ENCODE data around the gene FNBP1. TPM values are rescaled to one million over a fixed set of nuclear protein-coding genes. Genes with fewer than 3 reads are reported as not detected.

Gene FNBP1
- total RNA-seq, 1 experiment from 2014 or later = 43.6 TPM

DNA sequence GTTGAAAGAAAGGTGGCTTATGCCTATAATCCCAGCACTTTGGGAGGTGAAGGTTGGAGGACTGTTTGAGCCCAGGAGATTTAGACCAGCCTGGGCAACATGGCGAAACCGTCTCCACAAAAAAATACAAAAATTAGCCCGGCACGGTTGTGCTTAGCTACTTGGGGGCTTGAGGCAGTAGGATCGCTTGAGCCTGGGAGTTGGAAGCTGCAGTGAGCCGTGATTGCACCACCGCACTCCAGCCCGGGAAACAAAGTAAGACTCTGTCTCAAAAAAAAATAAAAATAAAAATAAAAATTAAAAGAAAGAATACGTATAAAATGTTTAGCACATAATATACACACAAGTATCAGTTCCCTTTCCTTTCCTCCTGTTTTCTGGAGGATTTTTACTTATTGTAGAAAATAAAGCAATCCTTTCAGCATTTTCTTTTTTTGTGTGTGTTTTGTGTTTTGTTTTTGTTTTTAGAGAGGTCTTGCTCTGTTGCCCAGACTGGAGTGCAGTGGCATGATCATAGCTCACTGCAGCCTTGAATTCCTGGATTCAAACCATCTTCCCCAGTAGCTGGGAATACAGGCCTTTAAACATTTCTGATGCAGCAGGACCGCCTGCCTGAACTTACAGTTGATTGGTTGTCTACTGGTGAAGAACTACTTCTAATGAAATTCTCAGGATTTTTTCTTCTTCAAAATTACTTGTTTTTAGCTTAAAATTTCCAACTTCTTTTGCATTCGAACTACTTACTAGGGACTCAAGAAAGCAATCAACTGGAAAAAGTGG lies 6.6 kb upstream of the FNBP1 start (continued):
- TF ChIP-seq, protein P1, sequence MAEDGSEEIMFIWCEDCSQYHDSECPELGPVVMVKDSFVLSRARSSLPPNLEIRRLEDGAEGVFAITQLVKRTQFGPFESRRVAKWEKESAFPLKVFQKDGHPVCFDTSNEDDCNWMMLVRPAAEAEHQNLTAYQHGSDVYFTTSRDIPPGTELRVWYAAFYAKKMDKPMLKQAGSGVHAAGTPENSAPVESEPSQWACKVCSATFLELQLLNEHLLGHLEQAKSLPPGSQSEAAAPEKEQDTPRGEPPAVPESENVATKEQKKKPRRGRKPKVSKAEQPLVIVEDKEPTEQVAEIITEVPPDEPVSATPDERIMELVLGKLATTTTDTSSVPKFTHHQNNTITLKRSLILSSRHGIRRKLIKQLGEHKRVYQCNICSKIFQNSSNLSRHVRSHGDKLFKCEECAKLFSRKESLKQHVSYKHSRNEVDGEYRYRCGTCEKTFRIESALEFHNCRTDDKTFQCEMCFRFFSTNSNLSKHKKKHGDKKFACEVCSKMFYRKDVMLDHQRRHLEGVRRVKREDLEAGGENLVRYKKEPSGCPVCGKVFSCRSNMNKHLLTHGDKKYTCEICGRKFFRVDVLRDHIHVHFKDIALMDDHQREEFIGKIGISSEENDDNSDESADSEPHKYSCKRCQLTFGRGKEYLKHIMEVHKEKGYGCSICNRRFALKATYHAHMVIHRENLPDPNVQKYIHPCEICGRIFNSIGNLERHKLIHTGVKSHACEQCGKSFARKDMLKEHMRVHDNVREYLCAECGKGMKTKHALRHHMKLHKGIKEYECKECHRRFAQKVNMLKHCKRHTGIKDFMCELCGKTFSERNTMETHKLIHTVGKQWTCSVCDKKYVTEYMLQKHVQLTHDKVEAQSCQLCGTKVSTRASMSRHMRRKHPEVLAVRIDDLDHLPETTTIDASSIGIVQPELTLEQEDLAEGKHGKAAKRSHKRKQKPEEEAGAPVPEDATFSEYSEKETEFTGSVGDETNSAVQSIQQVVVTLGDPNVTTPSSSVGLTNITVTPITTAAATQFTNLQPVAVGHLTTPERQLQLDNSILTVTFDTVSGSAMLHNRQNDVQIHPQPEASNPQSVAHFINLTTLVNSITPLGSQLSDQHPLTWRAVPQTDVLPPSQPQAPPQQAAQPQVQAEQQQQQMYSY (CRISPR knock-in tag; IDR thresholded peaks at IDR 0.05) = no peak

DNA sequence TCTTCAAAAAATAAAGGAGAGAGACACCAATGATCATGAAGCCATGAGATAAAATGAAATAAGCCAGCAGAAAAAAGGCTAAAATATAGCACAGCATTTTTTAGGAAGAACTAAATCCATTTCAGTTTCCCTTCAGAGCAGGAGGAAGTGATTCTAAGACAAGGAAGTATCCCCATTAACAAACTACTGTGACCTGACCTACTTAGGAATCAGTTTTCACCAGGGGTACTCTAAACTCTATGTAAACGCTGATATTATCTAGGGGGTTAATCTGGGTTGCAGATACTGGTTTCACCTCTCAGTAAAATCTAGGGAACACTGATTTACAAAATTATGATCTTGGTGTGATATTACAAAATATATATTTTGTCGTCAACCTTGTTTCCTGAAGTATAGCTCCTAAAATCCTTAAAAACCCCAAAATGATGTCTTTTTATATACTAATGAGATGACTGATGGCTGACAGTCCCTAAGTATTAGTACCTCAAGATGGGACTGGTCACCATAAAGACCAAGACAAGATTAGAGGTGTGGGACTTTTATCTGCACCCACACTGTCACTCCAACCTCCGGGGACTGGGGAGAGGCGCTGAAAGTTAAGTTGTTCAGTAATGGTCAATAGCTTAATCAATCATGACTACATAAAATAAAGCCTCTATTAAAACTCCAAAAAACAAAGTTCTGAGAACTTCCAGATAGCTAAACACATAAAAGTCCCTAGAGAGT lies 2.9 kb upstream of the FNBP1 start:
- no peak for TF ChIP-seq NFATC4 (CRISPR knock-in tag; IDR thresholded peaks at IDR 0.05)
- TF ChIP-seq GRHL2 (CRISPR knock-in tag; IDR thresholded peaks at IDR 0.05; ENCODE audit: insufficient replicate concordance, severe bottlenecking) = no peak
- TF ChIP-seq, protein P2, sequence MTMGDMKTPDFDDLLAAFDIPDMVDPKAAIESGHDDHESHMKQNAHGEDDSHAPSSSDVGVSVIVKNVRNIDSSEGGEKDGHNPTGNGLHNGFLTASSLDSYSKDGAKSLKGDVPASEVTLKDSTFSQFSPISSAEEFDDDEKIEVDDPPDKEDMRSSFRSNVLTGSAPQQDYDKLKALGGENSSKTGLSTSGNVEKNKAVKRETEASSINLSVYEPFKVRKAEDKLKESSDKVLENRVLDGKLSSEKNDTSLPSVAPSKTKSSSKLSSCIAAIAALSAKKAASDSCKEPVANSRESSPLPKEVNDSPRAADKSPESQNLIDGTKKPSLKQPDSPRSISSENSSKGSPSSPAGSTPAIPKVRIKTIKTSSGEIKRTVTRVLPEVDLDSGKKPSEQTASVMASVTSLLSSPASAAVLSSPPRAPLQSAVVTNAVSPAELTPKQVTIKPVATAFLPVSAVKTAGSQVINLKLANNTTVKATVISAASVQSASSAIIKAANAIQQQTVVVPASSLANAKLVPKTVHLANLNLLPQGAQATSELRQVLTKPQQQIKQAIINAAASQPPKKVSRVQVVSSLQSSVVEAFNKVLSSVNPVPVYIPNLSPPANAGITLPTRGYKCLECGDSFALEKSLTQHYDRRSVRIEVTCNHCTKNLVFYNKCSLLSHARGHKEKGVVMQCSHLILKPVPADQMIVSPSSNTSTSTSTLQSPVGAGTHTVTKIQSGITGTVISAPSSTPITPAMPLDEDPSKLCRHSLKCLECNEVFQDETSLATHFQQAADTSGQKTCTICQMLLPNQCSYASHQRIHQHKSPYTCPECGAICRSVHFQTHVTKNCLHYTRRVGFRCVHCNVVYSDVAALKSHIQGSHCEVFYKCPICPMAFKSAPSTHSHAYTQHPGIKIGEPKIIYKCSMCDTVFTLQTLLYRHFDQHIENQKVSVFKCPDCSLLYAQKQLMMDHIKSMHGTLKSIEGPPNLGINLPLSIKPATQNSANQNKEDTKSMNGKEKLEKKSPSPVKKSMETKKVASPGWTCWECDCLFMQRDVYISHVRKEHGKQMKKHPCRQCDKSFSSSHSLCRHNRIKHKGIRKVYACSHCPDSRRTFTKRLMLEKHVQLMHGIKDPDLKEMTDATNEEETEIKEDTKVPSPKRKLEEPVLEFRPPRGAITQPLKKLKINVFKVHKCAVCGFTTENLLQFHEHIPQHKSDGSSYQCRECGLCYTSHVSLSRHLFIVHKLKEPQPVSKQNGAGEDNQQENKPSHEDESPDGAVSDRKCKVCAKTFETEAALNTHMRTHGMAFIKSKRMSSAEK (CRISPR knock-in tag; IDR thresholded peaks at IDR 0.05; ENCODE audit: borderline replicate concordance) = no peak
- TF ChIP-seq SMAD3 (CRISPR knock-in tag; IDR thresholded peaks at IDR 0.05; ENCODE audit: borderline replicate concordance) = no peak
- TF ChIP-seq, protein P3, sequence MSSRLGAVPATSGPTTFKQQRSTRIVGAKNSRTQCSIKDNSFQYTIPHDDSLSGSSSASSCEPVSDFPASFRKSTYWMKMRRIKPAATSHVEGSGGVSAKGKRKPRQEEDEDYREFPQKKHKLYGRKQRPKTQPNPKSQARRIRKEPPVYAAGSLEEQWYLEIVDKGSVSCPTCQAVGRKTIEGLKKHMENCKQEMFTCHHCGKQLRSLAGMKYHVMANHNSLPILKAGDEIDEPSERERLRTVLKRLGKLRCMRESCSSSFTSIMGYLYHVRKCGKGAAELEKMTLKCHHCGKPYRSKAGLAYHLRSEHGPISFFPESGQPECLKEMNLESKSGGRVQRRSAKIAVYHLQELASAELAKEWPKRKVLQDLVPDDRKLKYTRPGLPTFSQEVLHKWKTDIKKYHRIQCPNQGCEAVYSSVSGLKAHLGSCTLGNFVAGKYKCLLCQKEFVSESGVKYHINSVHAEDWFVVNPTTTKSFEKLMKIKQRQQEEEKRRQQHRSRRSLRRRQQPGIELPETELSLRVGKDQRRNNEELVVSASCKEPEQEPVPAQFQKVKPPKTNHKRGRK (CRISPR knock-in tag; IDR thresholded peaks at IDR 0.05; ENCODE audit: borderline replicate concordance) = no peak
- TF ChIP-seq, protein P4, sequence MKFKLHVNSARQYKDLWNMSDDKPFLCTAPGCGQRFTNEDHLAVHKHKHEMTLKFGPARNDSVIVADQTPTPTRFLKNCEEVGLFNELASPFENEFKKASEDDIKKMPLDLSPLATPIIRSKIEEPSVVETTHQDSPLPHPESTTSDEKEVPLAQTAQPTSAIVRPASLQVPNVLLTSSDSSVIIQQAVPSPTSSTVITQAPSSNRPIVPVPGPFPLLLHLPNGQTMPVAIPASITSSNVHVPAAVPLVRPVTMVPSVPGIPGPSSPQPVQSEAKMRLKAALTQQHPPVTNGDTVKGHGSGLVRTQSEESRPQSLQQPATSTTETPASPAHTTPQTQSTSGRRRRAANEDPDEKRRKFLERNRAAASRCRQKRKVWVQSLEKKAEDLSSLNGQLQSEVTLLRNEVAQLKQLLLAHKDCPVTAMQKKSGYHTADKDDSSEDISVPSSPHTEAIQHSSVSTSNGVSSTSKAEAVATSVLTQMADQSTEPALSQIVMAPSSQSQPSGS (CRISPR knock-in tag; IDR thresholded peaks at IDR 0.05; ENCODE audit: borderline replicate concordance, low read depth) = no peak
- Mint-ChIP-seq H3K4me3 (no peak overlapping the region), H3K27me3 (ENCODE audit: low read depth) (peaks cover 19% of the 10 kb centered on the region), H3K27ac (no peak overlapping the region), H3K36me3 (no peaks in the 10 kb centered on the region), H3K9me3 (no peaks in the 10 kb centered on the region), H3K4me1 (peaks cover 39% of the 10 kb centered on the region)
- POLR2A ChIA-PET = no interaction called here
- ATAC-seq (no peak), DNase-seq (ENCODE audit: low spot score) (no peak)
- CTCF ChIA-PET = interaction anchor here (0.7 to 1.5 kb wide), 4 partner anchors 12 to 159 kb away, joined by 3 to 4 read pairs (median 4); no protein-coding TSS in a partner anchor
